HepG2 (cell line): Measurements from ENCODE around the gene SPCS2. TPM values are rescaled to one million over a fixed set of nuclear protein-coding genes. Genes with fewer than 3 reads are reported as not detected.

Experiments
- ATM ChIP-seq: fragments of 450-650 bp; IDR thresholded peaks from 2 replicates; pipeline ENCODE4 v1.7.1; 2017; ENCODE audit warnings: mild to moderate bottlenecking, borderline replicate concordance
- DMAP1 ChIP-seq: IDR thresholded peaks from 2 replicates; pipeline ENCODE4 v1.6.1; 2016
- HNRNPH1 ChIP-seq: fragments of 200-400 bp; formaldehyde crosslinking; optimal IDR thresholded peaks from 2 replicates; pipeline ENCODE3; 2017; ENCODE audit warnings: mild to moderate bottlenecking, low read depth, low read length
- MAFG ChIP-seq: sonication (generic); formaldehyde crosslinking; IDR thresholded peaks from 2 replicates; pipeline ENCODE4 v1.5.1; 2020; ENCODE audit warnings: mild to moderate bottlenecking, missing genetic modification reagents
- RARA ChIP-seq: IDR thresholded peaks from 2 replicates; pipeline ENCODE4 v1.6.1; 2016; ENCODE audit warnings: missing genetic modification reagents, missing compliant biosample characterization
- ZNF33B ChIP-seq: sonication (generic); formaldehyde crosslinking; IDR thresholded peaks from 2 replicates; pipeline ENCODE4 v1.5.1; 2020; ENCODE audit warnings: mild to moderate bottlenecking, missing genetic modification reagents
- polyA plus RNA-seq, 8 experiments: library from polyadenylated mRNA; depleted of rRNA in 3 of 8; stranded (reverse) in 7 of 8; unstranded in 1 of 8; fragments of >200 nt; fragmentation: Illumina TruSeq in 4 of 8; extraction: Trizol in 4 of 8; gene quantifications; 2 replicates each; pipeline versions ENCODE4 v1.2.1 to v1.2.3, GENCODE V29; 2011 to 2016; ENCODE audit warnings: low read depth in 4 of 8, missing spikeins in 1 of 8, mixed read lengths in 1 of 8; ENCODE audit not compliant: insufficient read depth in 1 of 8
- total RNA-seq, 5 experiments: library from RNA; depleted of rRNA; stranded (reverse); fragments of >200 nt; fragmentation: Illumina TruSeq; extraction: Trizol; gene quantifications; 2 replicates each; pipeline ENCODE4 v1.2.3, GENCODE V29; 2016; ENCODE audit warnings: low read depth in 1 of 5
- TF ChIP-seq, protein P1 (sequence below): sonication (generic); formaldehyde crosslinking; IDR thresholded peaks from 2 replicates; pipeline ENCODE4 v1.9.0; 2022; ENCODE audit warnings: low read depth, missing genetic modification reagents
- TF ChIP-seq, protein P2 (sequence below): sonication (generic); formaldehyde crosslinking; IDR thresholded peaks from 2 replicates; pipeline ENCODE4 v1.8.0; 2022; ENCODE audit warnings: missing genetic modification reagents, mild to moderate bottlenecking, moderate library complexity, borderline replicate concordance
- TF ChIP-seq, protein P3 (sequence below): IDR thresholded peaks from 2 replicates; pipeline ENCODE4 v1.6.1; 2012; ENCODE audit warnings: low read depth, low read length, improper control_type of control experiment

Gene SPCS2
- total and polyA plus RNA-seq, 2 of the 13 experiments (the other 11 are each of a cell fraction or from before 2014, with no cell fraction given) = 87.3 to 142 TPM

DNA sequence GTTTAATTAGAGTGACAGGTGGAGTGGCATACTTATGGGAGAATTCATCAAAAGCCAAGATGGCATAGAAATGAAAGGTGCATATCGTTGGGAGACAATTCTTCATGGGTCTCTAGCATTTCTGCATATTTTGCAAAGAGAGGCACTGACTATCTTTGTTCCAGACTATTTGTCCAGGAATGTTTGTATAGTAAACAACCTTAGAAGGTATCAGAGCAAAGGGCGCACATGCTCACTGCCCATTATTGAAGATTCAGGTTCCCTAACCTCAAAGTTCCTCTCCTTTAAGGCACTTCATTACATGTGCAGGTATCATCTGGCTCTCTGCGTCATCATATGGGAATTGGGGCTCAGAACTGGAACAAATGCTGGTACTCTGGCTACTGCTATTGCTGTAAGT is 35.0 kb downstream of the SPCS2 start (continued):
- TF ChIP-seq, protein P1, sequence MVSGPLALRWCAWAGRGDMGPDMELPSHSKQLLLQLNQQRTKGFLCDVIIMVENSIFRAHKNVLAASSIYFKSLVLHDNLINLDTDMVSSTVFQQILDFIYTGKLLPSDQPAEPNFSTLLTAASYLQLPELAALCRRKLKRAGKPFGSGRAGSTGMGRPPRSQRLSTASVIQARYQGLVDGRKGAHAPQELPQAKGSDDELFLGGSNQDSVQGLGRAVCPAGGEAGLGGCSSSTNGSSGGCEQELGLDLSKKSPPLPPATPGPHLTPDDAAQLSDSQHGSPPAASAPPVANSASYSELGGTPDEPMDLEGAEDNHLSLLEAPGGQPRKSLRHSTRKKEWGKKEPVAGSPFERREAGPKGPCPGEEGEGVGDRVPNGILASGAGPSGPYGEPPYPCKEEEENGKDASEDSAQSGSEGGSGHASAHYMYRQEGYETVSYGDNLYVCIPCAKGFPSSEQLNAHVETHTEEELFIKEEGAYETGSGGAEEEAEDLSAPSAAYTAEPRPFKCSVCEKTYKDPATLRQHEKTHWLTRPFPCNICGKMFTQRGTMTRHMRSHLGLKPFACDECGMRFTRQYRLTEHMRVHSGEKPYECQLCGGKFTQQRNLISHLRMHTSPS = no peak
- TF ChIP-seq ATM = no peak
- TF ChIP-seq MAFG (CRISPR knock-in tag) = no peak
- TF ChIP-seq, protein P2, sequence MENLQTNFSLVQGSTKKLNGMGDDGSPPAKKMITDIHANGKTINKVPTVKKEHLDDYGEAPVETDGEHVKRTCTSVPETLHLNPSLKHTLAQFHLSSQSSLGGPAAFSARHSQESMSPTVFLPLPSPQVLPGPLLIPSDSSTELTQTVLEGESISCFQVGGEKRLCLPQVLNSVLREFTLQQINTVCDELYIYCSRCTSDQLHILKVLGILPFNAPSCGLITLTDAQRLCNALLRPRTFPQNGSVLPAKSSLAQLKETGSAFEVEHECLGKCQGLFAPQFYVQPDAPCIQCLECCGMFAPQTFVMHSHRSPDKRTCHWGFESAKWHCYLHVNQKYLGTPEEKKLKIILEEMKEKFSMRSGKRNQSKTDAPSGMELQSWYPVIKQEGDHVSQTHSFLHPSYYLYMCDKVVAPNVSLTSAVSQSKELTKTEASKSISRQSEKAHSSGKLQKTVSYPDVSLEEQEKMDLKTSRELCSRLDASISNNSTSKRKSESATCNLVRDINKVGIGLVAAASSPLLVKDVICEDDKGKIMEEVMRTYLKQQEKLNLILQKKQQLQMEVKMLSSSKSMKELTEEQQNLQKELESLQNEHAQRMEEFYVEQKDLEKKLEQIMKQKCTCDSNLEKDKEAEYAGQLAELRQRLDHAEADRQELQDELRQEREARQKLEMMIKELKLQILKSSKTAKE = no peak
- TF ChIP-seq ZNF33B (CRISPR knock-in tag) = no peak
- no peak for TF ChIP-seq RARA (CRISPR knock-in tag)
- TF ChIP-seq DMAP1 = no peak
- no peak for TF ChIP-seq HNRNPH1
- TF ChIP-seq, protein P3, sequence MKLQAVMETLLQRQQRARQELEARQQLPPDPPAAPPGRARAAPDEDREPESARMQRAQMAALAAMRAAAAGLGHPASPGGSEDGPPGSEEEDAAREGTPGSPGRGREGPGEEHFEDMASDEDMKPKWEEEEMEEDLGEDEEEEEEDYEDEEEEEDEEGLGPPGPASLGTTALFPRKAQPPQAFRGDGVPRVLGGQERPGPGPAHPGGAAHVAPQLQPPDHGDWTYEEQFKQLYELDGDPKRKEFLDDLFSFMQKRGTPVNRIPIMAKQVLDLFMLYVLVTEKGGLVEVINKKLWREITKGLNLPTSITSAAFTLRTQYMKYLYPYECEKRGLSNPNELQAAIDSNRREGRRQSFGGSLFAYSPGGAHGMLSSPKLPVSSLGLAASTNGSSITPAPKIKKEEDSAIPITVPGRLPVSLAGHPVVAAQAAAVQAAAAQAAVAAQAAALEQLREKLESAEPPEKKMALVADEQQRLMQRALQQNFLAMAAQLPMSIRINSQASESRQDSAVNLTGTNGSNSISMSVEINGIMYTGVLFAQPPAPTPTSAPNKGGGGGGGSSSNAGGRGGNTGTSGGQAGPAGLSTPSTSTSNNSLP = no peak
